HUDEP-2 (cell line): Measurements from ENCODE around the gene CACNA2D4.

Source experiments
- DNase-seq, 76 experiments: peaks; one replicate each; lab custom pipeline; 2025; ENCODE audit not compliant: unreplicated experiment in 76 of 76; lab: John Stamatoyannopoulos, UW

Gene CACNA2D4

DNA sequence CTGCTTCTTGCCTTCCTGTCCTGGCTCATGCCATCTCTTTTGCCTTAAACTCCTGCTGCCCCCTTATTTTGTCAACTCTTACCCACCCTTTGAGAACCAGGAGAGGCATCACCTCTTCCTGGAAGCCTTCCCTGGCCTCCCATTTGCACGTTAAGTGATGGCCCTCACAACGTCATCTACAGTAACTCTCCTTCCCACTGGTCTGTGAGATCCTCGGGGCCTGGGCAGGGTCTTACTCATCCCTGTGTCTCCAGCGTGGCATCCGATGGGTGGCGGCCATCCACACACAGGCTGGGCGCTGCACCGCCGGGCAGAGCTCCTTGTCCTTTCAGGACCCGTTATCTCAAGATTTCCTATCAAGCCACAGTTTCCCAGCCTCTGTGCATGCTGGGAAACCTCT lies 16.8 kb upstream of the CACNA2D4 start:
- no peak for DNase-seq

DNA sequence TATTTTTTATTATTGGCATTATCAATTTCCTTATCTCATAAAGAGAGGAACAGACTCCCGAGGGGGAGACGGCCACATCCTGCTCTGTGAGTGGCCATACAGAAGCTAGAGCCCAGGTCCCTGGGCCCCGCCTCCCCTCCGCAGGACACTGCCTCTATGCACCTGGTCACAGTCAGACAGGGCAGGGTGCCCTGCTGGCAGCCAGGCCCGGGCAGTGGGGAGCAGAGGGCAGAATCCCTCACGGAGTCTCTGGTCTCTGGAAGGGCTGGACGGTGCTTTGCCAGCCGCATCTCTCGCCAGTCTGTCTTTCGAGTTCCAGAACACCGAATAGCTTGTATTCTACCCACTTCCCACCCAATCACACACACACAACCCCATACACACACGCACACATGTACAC lies 16.4 kb upstream of the CACNA2D4 start:
- no peak for DNase-seq

DNA sequence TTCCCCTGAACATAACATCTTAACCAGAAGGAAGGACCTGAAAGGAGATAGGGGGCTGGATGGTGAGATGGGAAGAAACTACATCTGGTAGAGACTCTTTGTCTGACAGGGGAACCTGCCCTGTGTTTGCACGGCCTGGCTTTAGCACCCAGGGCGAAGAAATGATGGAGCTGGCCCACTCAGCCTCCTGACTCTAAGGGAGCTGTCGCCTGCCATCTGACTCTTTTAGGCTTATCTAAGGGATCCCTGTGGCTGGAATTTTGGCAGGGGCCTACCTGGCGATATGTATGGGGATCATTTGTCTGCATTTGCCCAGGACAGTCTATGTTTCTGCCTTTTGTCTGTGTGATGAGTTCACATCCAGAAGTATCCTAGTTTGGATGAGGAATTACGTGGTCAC lies 15.6 kb upstream of the CACNA2D4 start:
- DNase-seq, result no peak

DNA sequence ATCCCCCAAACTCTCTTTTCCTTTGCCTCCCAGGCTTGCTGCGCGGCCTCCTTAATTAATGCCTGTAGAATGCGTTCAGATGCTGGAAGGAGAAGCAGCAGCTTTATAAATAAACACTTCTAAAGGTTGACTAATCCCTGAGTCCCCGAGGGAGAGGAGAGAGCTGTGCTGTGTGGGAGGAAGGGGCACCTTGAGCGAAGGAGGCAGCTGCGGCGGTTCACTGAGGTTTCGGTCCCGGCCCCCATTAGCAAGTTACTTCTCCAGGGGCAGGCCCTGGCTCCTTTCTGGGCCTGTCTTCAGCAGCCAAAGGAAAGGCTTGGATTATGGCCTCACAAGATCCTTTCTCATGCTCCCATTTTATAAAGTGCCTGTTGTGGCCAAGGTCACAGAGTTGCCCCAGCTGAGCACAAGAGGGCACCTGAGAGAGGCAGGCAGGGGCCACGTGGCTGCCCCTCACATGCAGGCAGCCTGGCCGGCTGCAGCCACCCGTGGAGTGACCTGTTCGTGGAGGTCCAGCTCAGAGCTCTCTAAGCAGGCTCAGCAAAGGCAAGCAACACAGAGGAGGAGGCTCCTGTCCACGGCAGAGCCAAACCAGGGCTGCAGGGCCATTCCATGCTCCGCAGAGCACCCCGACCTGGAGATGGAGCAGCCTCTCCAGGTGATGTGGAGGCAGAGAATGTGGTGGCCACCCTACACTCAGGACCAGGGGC lies 15.0 kb upstream of the CACNA2D4 start:
- DNase-seq, result no peak

DNA sequence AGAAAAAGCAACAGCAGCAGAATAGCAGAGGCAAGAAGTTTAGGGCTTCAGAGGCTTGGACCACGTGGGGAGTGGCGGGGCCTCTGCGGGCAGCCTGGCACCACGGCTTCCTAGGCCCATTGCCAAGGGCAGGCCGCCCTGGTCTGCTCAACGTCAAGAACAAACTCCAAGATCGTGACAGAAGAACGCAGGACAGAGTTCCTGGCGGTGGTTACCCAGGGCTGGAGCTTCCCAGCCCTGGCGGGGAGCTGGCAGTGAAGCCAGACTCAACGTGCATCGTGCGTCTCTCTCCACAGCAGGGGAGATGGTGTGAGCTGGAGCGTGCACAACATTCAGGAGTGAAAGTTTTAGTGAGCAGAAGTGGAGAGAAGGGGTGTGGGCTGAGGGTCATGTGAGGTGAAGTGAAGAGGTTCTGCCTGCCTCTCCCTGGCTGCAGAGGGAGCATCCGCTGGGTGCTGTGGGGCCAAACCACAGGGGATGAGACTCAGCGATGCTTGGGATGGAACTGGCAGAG lies 13.9 kb upstream of the CACNA2D4 start:
- peak in 37 of 76 experiments; percentile 6 to 54 (median 27) for DNase-seq

DNA sequence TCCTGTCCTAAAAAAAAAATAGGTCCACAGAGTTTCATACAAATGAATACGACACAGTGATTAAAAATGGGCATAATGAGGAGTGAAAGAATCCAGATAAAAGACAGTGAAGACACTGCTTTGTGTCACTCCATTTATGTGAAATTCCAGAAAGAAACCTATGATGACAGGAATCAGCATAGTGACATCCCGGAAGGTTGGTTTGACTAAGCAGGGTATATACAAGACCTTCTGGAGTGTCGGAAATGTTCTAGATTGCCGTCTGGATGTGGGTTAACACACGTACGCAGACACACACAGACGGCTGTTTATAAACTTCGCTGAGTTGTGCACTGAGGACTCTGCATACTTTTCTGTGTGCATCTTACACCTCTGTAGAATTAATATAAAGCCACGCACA lies 13.2 kb upstream of the CACNA2D4 start:
- no peak for DNase-seq

DNA sequence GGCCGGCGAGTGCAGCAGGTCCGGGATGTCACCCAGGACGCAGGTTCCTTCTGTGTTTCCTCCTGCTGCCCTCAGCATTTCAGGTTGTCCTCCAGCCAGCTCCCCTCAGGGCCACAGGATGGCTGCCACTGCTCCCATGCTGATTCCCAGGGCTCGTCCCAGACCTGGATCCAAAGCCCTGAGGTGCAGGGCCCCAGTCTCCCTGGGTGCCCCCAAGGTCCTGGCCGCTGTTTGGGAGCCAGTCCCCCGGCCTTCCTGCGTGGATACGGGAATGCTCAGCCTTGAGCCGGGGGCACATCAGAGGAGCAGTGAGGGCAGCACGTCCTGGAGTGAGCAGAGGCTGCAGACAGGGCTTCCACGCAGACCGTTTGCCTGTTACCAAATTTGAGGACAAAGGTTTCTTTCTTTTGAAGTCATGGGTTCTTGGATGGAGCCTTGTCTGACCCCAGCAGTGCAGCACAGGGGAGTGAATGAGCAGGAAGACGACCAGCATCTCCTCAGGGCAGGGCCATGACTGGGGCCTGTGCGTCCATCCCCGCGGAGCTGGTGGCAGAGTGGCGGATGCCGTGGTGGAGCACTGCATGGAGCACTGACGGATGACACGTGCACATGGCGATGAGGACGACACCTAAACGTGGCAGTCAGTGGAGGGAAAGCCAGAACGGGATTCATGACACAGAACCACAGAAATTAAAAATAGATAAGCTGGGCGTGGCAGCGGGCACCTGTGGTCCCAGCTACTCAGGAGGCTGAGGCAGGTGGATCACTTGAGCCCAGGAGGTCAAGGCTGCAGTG lies 12.5 kb upstream of the CACNA2D4 start:
- no peak for DNase-seq

DNA sequence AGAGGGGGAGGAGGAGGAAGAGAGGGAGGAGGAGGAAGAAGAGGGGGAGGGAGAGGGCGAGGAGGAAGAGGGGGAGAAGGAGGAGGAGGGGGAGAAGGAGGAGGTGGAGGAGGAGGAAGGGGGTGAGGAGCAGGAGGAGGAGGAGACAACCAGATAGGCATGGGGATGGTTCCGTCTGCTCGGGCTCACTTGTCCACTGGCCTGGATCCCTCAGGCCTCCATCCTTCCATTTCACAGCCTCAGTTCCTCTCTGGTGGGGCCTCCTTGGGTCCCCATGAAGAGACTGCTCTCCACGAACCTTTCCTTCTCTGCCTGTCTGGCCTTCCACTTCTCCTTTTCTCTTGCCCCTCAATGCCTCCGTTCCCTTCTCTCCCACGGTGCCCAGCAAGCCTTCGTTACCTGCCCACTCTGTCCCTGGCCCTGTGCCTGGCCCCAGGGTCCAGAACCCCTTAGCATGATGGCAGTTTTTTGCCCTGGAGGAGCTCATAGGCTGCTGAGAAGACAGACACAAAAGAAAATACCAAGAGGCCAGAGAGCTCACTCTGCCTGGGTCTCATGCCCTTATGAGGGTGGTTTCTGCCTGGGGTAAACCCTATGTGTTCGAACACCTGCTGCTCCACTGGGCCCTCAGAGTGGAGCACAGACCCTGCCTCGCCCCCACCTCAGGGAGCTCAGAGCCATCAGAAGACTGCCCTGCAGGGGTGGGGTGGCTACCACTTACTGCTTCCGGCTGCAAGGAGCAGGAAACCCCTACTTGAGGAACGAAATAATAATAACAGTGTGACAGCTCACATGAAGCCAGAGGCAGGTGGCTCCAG lies 11.7 kb upstream of the CACNA2D4 start:
- no peak for DNase-seq

DNA sequence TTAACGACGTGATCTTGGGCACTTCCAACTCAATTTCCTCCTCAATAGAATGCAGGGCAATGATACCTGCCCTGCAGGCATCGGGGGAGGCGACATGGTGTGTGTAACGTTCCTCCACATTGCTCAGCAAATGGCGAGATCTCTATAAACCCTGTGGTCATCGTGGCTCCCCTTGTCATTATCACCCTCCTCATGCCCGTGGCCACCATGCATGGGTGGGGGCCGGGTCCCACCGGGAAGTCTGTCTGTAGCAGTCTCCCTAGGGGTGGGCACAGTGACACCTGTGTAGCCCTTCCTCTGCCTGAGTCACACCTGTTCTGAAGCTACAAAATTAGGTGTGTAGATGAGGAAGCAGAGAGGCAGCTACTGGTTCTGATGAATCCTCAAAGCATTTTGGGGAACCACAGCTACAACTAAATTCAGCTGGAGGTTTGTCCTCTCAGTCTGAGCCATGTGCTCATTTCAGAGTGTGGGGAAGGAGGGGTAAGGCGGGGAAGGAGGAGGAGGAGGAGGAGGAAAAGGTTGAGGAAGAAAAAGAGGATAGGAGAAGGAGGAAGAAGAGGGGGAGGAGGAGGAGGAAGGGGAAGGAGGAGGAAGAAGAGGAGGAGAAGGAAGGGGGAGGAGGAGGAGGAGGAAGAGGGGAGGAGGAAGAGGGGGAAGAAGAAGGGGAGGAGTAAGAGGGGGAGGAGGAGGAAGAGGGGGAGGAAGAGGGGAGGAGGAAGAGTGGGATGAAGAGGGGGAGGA lies 11.0 kb upstream of the CACNA2D4 start:
- DNase-seq, result no peak

DNA sequence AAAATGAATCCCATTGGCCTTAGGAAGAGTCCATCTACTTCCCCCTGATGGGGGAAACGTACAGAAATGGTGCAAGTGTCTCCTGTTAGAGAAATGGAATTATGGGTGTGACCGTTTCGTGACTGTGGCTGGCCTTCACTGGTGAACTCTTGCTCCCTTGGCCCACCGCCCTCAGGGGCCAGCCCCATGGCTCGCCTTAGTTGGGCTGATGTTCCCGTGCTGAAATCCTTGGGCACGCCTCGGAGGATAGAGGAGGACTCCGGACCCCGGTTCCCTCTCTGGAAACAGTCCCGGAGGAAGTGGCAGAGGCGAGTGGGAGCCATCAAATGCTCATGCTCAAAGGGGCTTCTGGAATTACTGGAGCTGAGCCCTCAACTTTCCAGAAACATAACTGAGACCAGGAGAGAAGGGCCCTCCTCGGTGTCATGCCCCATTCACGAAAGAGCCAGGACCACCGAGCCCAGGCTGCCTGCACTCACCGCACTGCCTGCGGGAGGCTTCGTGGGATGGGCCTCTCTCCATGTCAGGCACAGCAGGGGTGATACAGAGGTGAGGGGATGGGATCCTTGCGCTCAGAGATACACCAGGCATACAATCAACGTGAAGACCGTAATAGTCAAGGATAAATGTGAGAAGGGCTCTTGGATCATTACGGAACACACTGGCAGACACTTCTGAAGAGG lies 10.1 kb upstream of the CACNA2D4 start:
- DNase-seq, result no peak

DNA sequence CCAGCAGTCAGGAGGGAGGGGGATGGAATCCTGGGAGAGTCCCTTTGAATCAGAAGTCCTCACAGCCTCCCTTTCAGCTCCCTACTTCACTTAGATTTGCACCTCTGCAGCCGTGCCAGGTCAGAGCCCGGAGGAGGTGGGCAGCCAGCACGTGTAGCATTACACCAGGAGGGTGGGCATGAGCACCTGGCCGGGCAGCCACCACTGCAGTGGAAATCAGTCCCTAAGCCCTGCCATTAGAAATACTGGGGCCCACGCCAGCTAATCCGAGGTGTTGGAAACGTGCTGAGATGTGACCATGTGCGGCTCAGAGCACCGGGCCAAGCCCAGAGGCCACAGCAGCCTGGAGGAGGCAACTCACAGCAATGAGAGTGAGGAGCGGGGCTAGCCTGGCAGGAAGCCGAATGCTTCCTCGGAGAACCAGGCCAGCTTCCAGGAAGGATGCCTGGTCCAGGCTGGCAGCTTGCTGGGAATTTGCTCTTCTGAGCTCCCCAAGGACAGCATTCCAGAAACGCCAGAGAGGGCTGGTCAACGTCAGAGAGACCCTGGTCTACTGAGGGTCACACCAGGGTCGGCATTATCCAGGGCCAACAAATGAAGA lies 9.4 kb upstream of the CACNA2D4 start:
- no peak for DNase-seq

DNA sequence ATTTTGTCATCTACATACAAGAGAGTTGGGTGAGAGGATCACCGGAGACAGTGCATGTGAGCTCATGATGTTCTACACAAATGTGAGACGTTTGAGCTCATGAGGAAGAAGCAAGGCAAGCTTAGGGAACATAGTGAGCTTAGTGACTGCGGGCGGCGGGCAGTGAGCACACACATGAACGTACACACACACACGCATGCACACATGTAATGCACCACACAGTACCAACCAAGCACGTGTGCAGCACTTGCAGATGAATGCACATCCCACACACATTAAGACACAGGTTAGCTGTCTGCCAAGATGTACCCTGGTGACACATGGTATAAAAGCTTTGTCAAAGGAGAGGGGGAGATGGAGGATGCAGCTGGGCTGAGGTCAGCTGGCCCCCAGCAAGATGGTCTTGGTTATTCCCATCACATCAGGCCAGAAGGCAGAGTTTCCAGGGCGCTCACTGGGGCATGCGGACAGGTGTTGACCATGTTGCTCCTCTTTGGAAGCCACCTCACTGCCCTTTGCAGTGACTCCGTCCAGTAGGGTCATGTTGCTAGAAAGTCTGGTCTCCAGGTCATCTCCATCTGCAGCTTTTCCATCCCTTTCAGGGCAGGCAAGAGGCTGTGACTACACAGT lies 8.7 kb upstream of the CACNA2D4 start:
- DNase-seq, result no peak

DNA sequence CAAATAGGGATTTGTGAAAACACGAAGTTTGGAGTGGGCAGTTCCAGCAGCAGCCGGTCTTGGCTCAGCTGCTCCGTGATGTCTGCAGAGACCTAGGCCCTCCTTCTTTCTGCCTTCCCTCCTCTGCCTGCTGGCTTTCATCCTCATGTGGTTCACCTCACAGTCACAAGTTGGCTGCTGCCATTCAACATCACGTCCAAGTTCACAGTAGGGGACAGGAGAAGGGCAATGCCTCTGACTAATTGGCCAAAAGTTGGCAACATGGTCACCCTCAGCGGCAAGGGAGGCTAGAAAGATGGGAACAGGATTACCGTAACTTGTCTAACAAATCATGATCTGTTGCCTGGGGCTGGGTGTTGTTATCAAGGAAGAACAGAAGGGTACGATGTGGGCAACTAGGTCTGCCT lies 7.8 kb upstream of the CACNA2D4 start:
- peak in 45 of 76 experiments; percentile 8 to 68 (median 29) for DNase-seq

DNA sequence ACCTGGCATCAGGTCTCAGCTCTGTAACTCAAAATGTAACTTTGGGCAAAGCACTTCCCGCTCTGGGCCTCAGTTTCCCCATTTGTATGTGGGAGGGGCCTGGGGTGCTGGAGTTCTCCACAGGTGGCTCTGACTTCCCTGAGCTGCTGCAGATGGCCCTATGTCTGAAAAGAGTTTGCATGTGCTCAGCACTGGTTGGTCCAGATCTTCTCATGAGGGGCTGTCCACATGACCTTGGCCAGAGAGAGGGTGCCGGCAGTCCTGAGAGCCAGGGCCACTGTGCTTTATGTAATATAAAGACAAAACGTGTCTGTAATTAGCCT lies 7.2 kb upstream of the CACNA2D4 start:
- no peak for DNase-seq

DNA sequence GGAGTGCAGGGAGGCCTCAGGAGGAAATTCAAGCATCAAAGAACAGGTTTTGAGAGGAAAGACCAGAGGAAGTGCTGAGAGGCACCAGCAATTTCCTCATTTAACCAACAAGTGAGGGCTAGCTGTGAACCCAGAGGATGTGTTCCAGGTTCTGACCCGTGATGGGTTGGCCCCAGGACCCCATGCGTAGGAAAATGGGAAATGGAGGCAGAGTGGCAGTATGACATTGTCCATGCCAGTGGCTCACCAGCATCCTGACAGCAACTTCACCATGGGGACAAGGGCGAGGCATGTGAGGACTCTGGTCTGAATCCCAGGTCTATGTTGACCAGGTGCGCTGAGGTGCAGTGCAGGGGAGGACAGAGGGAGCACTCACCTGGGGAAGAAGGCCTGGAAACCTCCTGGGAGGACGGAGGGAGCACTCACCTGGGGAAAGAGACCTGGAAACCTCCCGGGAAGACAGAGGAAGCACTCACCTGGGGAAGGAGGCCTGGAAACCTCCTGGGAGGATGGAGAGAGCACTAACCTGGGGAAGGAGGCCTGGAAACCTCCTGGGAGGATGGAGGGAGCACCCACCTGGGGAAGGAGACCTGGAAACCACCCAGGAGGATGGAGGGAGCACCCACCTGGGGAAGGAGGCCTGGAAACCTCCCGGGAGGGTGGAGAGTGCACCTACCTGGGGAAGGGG lies 6.7 kb upstream of the CACNA2D4 start:
- DNase-seq, result no peak

DNA sequence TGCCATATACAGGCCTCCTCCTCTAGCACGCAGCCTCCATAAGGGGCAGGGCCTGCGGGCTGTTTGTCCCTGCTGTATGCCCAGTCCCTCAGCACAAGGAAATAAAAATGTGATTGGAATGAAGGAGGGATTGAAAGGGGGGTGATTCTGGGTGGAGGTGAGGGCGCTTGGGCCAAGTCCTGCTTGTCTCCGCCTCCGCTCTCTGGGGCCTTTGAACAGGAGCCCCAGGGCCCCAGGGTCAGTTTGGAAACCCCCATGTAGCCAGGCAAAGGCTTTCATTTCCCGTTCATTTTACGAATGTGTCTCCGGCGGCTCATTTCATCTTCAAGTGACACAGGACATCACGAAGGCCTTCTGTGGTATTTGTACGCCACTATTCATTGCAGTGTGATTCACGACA lies 4.5 kb upstream of the CACNA2D4 start:
- DNase-seq, result no peak

DNA sequence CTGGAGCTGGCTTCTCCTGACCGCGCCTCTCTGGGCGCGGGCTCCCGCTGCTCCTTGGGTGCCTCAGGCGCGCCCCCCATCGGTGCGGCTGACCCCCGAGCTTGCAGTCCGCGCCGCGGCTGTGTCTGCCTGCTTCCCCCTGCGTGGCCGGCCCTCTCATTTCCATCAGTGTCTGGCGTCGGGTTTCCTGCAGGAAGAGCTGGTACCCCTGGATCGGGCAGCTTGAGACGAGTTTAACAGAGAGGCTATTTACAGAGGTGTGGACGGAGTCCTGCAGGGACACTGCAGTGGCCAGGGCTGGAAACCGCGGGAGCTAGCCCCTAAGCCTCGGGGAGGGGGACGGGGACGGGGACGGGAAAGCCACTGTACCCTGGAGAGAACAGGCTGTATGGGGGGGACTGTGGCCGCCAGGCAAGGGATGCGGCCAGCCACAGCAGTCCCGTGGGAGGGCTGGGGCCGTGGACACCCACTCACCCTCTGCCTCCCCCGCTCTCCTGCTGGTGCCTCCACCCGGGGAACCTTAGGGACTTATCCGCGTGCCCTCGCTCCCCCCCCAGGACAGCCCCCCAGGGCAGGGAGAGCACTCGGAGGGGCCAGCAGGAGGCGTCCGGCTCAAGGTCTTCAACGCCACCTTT lies 3.7 kb upstream of the CACNA2D4 start:
- no peak for DNase-seq

DNA sequence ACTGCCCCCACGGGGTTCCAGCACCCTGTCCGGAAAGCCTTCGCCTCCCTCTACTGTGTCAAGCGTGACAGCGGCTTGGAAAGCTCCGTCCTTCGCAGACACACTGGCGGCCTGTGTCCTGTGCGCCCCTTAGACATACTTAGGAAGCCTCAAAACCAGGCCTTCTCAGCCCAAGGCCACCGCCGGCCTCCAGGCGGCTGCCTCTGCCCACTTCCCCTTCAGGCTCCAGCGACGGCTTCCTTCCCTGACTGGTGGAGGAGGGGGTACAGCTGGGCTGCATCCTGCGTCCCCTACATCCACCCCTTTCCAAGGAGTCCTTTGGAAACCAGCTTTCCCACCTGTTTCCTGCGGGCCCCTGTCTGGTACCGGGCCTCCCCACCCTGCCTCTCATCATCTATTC lies 2.5 kb upstream of the CACNA2D4 start:
- no peak for DNase-seq
